Measurements from ENCODE around the gene HOXA5. TPM values are rescaled to one million over a fixed set of nuclear protein-coding genes. Genes with fewer than 3 reads are reported as not detected.

HOXA5 gene
- total RNA-seq, 4 donors from 2014 or later, result 3.6 to 8.2 (median 6.8) TPM

DNA sequence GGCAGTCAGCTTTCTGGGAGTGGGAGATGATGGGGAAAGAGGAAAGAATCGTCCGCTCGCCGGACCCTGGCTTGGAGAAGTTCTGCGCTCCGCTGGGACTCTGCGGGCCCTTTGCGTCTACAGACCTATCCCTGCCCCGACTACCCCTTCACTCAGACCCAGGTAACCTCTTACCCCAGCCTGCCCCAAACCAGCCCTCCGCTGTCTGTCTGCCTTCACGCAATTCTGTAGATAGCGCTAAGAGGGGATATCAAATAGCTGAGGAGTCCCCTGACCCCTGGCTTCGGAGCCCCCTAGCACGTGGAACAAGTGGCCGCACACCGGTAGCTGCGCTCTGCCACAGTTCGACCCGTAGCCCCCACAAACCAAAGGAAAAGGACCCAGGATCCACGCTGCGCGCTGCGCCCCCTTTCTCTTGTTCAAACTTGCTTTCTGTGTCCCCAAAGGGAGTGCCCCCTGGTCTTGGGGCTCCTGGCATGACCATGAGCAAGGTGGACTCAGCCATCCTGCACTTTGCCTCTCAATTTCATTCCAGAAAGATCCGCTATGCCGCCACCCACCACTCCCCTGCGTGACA, 19.9 kb downstream of the HOXA5 start:
- no peak for TF ChIP-seq POLR2A (IDR thresholded peaks at IDR 0.05)
- TF ChIP-seq, protein P1, sequence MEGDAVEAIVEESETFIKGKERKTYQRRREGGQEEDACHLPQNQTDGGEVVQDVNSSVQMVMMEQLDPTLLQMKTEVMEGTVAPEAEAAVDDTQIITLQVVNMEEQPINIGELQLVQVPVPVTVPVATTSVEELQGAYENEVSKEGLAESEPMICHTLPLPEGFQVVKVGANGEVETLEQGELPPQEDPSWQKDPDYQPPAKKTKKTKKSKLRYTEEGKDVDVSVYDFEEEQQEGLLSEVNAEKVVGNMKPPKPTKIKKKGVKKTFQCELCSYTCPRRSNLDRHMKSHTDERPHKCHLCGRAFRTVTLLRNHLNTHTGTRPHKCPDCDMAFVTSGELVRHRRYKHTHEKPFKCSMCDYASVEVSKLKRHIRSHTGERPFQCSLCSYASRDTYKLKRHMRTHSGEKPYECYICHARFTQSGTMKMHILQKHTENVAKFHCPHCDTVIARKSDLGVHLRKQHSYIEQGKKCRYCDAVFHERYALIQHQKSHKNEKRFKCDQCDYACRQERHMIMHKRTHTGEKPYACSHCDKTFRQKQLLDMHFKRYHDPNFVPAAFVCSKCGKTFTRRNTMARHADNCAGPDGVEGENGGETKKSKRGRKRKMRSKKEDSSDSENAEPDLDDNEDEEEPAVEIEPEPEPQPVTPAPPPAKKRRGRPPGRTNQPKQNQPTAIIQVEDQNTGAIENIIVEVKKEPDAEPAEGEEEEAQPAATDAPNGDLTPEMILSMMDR (IDR thresholded peaks at IDR 0.05), result no peak
- Histone ChIP-seq H3K4me1 (peaks cover 23 to 100% (median 65%) of the 10 kb centered on the region in 3 donors), H3K9me3 (no peaks in the 10 kb centered on the region), H3K27ac (peak overlapping the region; percentile 86 to 99 (median 93)), H3K4me3 (peak overlapping the region; percentile 31 to 91 (median 50)), H3K27me3 (no peaks in the 10 kb centered on the region), H3K36me3 (no peaks in the 10 kb centered on the region)
- DNase-seq, result no peak
- WGBS, 2 donors, result 55 to 70% methylated on average over 13 to 24 of the region's 26 CpGs
- intact Hi-C loops (cut with DNase I), result no loop called here

DNA sequence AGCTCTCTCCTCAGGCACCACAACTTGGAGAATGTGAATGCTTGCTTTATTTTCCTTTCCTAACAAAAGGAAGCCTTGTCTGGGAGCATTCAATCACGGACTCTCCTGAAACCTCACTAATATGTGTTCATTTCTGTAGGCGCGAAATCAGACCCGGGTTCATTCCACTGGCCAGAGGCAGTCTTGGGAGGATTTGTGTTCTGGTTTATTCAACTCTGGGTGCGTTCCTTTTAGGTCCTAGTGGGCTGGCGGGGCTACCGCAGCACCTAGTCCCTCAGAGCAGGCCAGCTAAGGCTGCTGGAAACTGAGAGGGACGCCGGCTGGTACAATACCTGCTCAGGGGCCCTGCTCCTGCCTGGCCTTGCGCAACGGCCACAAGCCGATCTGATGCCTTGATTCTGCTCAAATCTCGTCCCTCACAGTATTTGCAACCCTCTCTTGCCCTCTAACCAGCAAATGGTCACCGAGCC, 20.4 kb downstream of the HOXA5 start:
- no peaks in the 10 kb centered on the region for H3K9me3 ChIP-seq
- intact Hi-C loops (cut with DNase I), result no loop called here
- TF ChIP-seq, protein P1 (IDR thresholded peaks at IDR 0.05), result no peak
- TF ChIP-seq POLR2A (IDR thresholded peaks at IDR 0.05), result no peak
- no peak for DNase-seq
- no peaks in the 10 kb centered on the region for H3K36me3 ChIP-seq
- H3K4me1 ChIP-seq, result peaks cover 26 to 100% (median 64%) of the 10 kb centered on the region in 3 donors
- H3K27ac ChIP-seq, result peak overlapping the region; percentile 86 to 99 (median 93)
- peak overlapping the region; percentile 31 to 91 (median 50) for H3K4me3 ChIP-seq
- WGBS, 2 donors, result 25 to 28% methylated on average over 4 to 12 of the region's 14 CpGs
- H3K27me3 ChIP-seq, result no peaks in the 10 kb centered on the region

GRCh38 chr7:27122077-27122910, 21.2 kb downstream of the HOXA5 start:
- DNase-seq, result no peak

GRCh38 chr7:27121684-27122076, 21.8 kb downstream of the HOXA5 start:
- peak overlapping the region; percentile 31 to 91 (median 50) for H3K4me3 ChIP-seq
- intact Hi-C loops (cut with DNase I), result no loop called here
- 27 to 28% methylated on average over 7 of the region's 7 CpGs for WGBS, 2 donors
- peaks cover 33 to 100% (median 62%) of the 10 kb centered on the region in 3 donors for H3K4me1 ChIP-seq
- no peaks in the 10 kb centered on the region for H3K27me3 ChIP-seq
- no peak for DNase-seq
- H3K36me3 ChIP-seq, result no peaks in the 10 kb centered on the region
- no peaks in the 10 kb centered on the region for H3K9me3 ChIP-seq
- H3K27ac ChIP-seq, result peak overlapping the region; percentile 86 to 99 (median 93)
- TF ChIP-seq POLR2A (IDR thresholded peaks at IDR 0.05), result no peak
- TF ChIP-seq, protein P1 (IDR thresholded peaks at IDR 0.05), result no peak

More at GRCh38 chr7:27122077-27122910, 21.2 kb downstream of the HOXA5 start:
- intact Hi-C loops (cut with DNase I), result no loop called here
- no peaks in the 10 kb centered on the region for H3K9me3 ChIP-seq
- peak overlapping the region; percentile 86 to 99 (median 93) for H3K27ac ChIP-seq
- peaks cover 33 to 100% (median 62%) of the 10 kb centered on the region in 3 donors for H3K4me1 ChIP-seq
- H3K36me3 ChIP-seq, result no peaks in the 10 kb centered on the region
- TF ChIP-seq, protein P1 (IDR thresholded peaks at IDR 0.05), result no peak
- no peak for TF ChIP-seq POLR2A (IDR thresholded peaks at IDR 0.05)
- no peaks in the 10 kb centered on the region for H3K27me3 ChIP-seq
- peak overlapping the region; percentile 31 to 91 (median 50) for H3K4me3 ChIP-seq
- 29% methylated on average over 34 to 38 of the region's 42 CpGs for WGBS, 2 donors

DNA sequence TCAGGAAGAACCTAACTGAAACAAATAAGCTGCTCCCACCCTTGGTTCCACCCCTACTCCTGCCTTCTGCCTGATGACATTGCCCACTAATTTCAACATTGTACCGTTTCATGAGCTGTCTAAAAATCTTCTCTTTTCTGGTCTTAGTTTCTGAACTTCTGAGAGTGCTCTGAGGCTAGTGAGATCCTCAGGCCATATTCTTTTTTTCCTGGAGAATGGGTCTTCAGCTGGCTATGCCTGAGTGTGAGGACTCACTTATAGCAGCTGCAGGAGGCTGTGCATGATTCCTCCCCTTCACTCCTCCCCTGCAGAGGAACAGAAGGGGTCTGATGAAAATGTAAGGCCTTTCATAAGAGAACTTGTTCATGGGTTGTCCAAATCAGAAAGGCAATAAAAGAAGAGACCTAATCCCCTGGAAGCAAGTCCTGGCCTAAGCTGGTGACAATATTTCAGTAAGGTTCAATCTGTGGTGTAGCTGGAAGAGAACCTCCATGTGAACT, 24.0 kb downstream of the HOXA5 start:
- no peak for DNase-seq
- Histone ChIP-seq H3K4me3 (peak overlapping the region in 2 of 4 donors; percentile 70 to 91), H3K4me1 (peaks cover 28 to 86% (median 42%) of the 10 kb centered on the region in 3 donors), H3K9me3 (no peaks in the 10 kb centered on the region), H3K27ac (peak overlapping the region; percentile 86 to 99 (median 93)), H3K27me3 (no peaks in the 10 kb centered on the region), H3K36me3 (no peaks in the 10 kb centered on the region)
- WGBS, 2 donors, result 14 to 36% methylated on average over 1 of the region's 1 CpG
- intact Hi-C loops (cut with DNase I), result no loop called here
- TF ChIP-seq, protein P1 (IDR thresholded peaks at IDR 0.05), result no peak
- TF ChIP-seq POLR2A (IDR thresholded peaks at IDR 0.05), result no peak
